HG03039 (cell line): Measurements from ENCODE around the gene ICA1L.
"Not testable (repeated sequence)": the region's sequence is repeated elsewhere in the genome, so short reads cannot be mapped to it uniquely, and the experiment has no call there.

ENCODE experiments used
- ATAC-seq: cut with Tn5 transposase; IDR thresholded peaks from one replicate; pipeline ENCODE4 v1.9.1; 2021; ENCODE audit warnings: mild to moderate bottlenecking, moderate library complexity; ENCODE audit not compliant: unreplicated experiment

The ICA1L gene

GRCh38 chr2:202848813-202849212 is 22.8 kb downstream of the ICA1L start:
- ATAC-seq = no peak

- no peak for ATAC-seq
Observed at GRCh38 chr2:202847693-202848524, 23.7 kb downstream of the ICA1L start.

- no peak for ATAC-seq
Observed at GRCh38 chr2:202844656-202845055, 26.9 kb downstream of the ICA1L start.

- ATAC-seq = no peak
Observed at GRCh38 chr2:202842690-202843089, 28.9 kb downstream of the ICA1L start.

GRCh38 chr2:202841090-202841867 is 30.3 kb downstream of the ICA1L start:
- no peak for ATAC-seq

- ATAC-seq = no peak
Observed at GRCh38 chr2:202831242-202832220, 40.0 kb downstream of the ICA1L start.

- ATAC-seq = no peak
Observed at GRCh38 chr2:202824901-202825300, 46.7 kb downstream of the ICA1L start.

GRCh38 chr2:202822411-202822810 is 49.2 kb downstream of the ICA1L start:
- no peak for ATAC-seq

GRCh38 chr2:202821206-202822160 is 50.1 kb downstream of the ICA1L start:
- no peak for ATAC-seq

GRCh38 chr2:202818321-202818720 is 53.2 kb downstream of the ICA1L start:
- ATAC-seq = no peak

- ATAC-seq = no peak
Observed at GRCh38 chr2:202817771-202818170, 53.8 kb downstream of the ICA1L start.

- ATAC-seq = no peak
Observed at GRCh38 chr2:202815548-202816360, 55.8 kb downstream of the ICA1L start.

- ATAC-seq = no peak
Observed at GRCh38 chr2:202814226-202814625, 57.3 kb downstream of the ICA1L start.

GRCh38 chr2:202813387-202813786 is 58.2 kb downstream of the ICA1L start:
- no peak for ATAC-seq

GRCh38 chr2:202808754-202809153 is 62.8 kb downstream of the ICA1L start:
- ATAC-seq = no peak

GRCh38 chr2:202807431-202808138 is 64.0 kb downstream of the ICA1L start:
- ATAC-seq = not testable (repeated sequence)

GRCh38 chr2:202805911-202806310 is 65.7 kb downstream of the ICA1L start:
- not testable (repeated sequence) for ATAC-seq

GRCh38 chr2:202797944-202798343 is 73.6 kb downstream of the ICA1L start:
- ATAC-seq = no peak
